MM.1S (cell line): ENCODE measurements around the gene ZNF664.

Source experiments
- CTCF ChIP-seq: fragments of 300-600 bp; sonication (generic); IDR thresholded peaks from 2 replicates; pipeline ENCODE4 v1.5.1; 2016; ENCODE audit warnings: antibody characterized with exemption, low read length, mixed read lengths
- EZH2 ChIP-seq: fragments of 300-600 bp; sonication (generic); optimal IDR thresholded peaks from 2 replicates; pipeline ENCODE3; 2017; ENCODE audit warnings: low read depth, mild to moderate bottlenecking, antibody characterized with exemption, low read length, mixed read lengths

GRCh38 chr12:123942911-123943648, 29.9 kb upstream of the ZNF664 start:
- TF ChIP-seq CTCF = no peak
- TF ChIP-seq EZH2 = no peak
